Thyroid gland (tissue), 4 donors: ENCODE results near the gene MVB12B. TPM values are rescaled to one million over a fixed set of nuclear protein-coding genes. Genes with fewer than 3 reads are reported as not detected.

Source experiments
- DNase-seq, 2 donors: peaks; one replicate each; pipeline ENCODE4 v3.0.0-alpha.2; 2019
- H3K27ac ChIP-seq, 3 donors: fragments of 200-600 bp; sonication (generic); 1 replicate in 2 of 3; 2 replicates in 1 of 3; pipeline ENCODE4 v1.5.1; 2016 to 2019; ENCODE audit warnings: mild to moderate bottlenecking in 1 of 3, moderate library complexity in 1 of 3
- H3K27me3 ChIP-seq: fragments of 200-600 bp; sonication (generic); one replicate; pipeline ENCODE4 v1.5.1; 2019
- H3K36me3 ChIP-seq, 2 donors: fragments of 200-600 bp; sonication (generic); one replicate each; pipeline ENCODE4 v1.5.1; 2016 to 2019
- H3K4me1 ChIP-seq, 2 donors: fragments of 200-600 bp; sonication (generic); one replicate each; pipeline ENCODE4 v1.5.1; 2017 to 2019
- H3K4me3 ChIP-seq, 3 donors: fragments of 200-600 bp; sonication (generic); replicated peaks in 1 of 3; 1 replicate in 2 of 3; 2 replicates in 1 of 3; pipeline ENCODE4 v1.5.1; 2016; ENCODE audit warnings: mild to moderate bottlenecking in 1 of 3
- H3K9me3 ChIP-seq: fragments of 200-600 bp; sonication (generic); one replicate; pipeline ENCODE4 v1.5.1; 2017
- POLR2A ChIP-seq, 2 donors: fragments of 450-650 bp; IDR thresholded peaks; one replicate each; pipeline ENCODE4 v1.6.1; 2017; ENCODE audit warnings: antibody characterized with exemption in 2 of 2, mild to moderate bottlenecking in 2 of 2, moderate library complexity in 1 of 2
- WGBS, 2 donors: methylation state at CpG; one replicate each; pipeline ENCODE4 v1.1.5; 2017; 5-methylcytosine and 5-hydroxymethylcytosine counted together
- intact Hi-C: fragments of 100-400 bp; cut with DNase I; formaldehyde crosslinking; loops from one replicate; pipeline ENCODE4 v1.15.1; 2023
- total RNA-seq, 4 donors: library from RNA; depleted of rRNA; stranded (reverse); fragments of >200 nt; gene quantifications; one replicate each; pipeline ENCODE4 v1.2.3, GENCODE V29; 2016
- TF ChIP-seq, protein P1 (sequence below), 6 experiments: fragments of 200-600 bp in 3 of 6; fragments of 450-650 bp in 3 of 6; sonication (generic) in 3 of 6; IDR thresholded peaks; one replicate each; pipeline ENCODE4 v1.5.1; 2016 to 2019; ENCODE audit warnings: antibody characterized with exemption in 6 of 6, mild to moderate bottlenecking in 2 of 6, inconsistent platforms in 1 of 6, moderate library complexity in 1 of 6

The MVB12B gene
- total RNA-seq, 4 donors from 2014 or later, result 13.4 to 19.3 (median 15.5) TPM

DNA sequence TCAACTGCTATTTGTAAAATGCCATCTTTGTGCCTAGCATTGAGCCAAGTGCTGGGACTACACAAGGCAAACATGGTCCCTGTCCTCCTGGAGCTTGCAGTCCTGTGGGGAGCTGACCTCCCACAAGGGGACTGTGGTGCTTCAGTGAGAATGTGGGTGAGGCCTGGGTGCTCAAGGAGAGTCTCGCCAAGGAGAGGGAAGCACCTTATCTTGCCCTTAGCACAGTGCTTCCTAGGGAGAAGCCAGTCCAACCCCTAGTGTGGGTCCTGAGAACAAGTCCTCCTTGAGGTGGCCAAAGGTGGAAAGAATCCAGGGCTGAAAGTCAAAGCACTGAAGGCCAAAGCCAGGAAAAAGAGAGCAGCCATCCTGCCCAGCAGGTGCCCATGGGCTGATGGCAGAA, 31.1 kb upstream of the MVB12B start:
- no peaks in the 10 kb centered on the region for H3K36me3 ChIP-seq
- no peaks in the 10 kb centered on the region for H3K4me1 ChIP-seq
- no peak overlapping the region for H3K27ac ChIP-seq
- no peak for DNase-seq
- H3K9me3 ChIP-seq, result no peaks in the 10 kb centered on the region
- 100% methylated on average over 1 of the region's 1 CpG for WGBS, 2 donors
- intact Hi-C loops, result no loop called here
- H3K4me3 ChIP-seq, result no peak overlapping the region
- H3K27me3 ChIP-seq, result no peaks in the 10 kb centered on the region
- TF ChIP-seq, protein P1, sequence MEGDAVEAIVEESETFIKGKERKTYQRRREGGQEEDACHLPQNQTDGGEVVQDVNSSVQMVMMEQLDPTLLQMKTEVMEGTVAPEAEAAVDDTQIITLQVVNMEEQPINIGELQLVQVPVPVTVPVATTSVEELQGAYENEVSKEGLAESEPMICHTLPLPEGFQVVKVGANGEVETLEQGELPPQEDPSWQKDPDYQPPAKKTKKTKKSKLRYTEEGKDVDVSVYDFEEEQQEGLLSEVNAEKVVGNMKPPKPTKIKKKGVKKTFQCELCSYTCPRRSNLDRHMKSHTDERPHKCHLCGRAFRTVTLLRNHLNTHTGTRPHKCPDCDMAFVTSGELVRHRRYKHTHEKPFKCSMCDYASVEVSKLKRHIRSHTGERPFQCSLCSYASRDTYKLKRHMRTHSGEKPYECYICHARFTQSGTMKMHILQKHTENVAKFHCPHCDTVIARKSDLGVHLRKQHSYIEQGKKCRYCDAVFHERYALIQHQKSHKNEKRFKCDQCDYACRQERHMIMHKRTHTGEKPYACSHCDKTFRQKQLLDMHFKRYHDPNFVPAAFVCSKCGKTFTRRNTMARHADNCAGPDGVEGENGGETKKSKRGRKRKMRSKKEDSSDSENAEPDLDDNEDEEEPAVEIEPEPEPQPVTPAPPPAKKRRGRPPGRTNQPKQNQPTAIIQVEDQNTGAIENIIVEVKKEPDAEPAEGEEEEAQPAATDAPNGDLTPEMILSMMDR (IDR thresholded peaks at IDR 0.05), result no peak
- no peak for TF ChIP-seq POLR2A (IDR thresholded peaks at IDR 0.05)

DNA sequence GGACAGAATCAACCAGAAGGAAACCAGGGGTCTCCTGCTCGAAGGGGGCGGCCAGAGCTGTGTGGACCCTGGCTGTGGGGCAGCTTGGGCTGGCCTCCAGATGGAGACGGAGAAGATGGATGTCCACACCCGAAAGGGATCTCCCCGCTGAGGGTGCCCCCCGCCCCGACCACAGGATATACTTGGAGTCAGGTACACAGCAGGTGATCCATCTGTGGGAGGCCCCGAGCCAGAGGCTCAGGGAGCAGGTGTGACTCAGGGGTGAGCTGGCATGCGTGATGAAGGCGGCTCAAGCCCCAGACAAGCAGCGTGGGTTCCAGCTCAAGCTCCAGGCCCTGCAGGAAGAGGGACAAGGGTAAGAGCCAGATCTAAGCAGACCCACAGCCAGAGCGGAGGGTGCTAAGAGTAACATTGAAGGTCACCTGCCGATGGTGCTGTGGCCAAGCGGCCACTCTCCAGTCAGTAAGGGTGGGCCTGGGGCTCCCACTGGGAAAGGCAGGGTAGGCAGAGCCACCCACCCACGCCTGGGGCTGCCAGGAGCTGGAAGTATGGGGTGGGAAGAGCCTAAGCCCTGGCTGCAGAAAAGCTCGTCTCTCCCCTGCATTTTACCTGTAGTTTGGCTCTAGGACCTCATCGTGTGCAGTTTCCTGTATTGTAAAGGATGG, 30.6 kb upstream of the MVB12B start:
- DNase-seq, result no peak
- H3K4me1 ChIP-seq, result no peaks in the 10 kb centered on the region
- H3K9me3 ChIP-seq, result no peaks in the 10 kb centered on the region
- no peak for TF ChIP-seq POLR2A (IDR thresholded peaks at IDR 0.05)
- TF ChIP-seq, protein P1 (IDR thresholded peaks at IDR 0.05), result no peak
- intact Hi-C loops, result no loop called here
- no peak overlapping the region for H3K27ac ChIP-seq
- WGBS, 2 donors, result 83 to 88% methylated on average over 10 to 16 of the region's 17 CpGs
- H3K36me3 ChIP-seq, result no peaks in the 10 kb centered on the region
- H3K4me3 ChIP-seq, result no peak overlapping the region
- no peaks in the 10 kb centered on the region for H3K27me3 ChIP-seq

DNA sequence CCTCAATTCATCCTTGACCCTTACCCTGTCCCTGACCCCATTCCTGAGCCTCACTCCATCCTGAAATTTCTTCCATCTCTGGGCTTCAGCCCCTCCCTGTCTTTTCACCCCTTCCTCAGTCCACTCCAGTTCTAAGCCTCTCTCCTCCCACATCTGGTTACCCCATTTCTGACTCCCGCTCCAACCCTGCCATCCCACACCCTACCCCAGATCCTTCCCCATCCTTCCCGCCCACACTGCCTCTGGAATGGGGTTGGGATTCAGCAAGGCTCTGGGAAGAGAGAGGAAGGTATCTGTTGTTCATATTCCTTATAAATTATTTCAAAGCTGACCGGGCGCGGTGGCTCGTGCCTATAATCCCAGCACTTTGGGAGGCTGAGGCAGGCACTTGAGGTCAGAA, 29.9 kb upstream of the MVB12B start:
- DNase-seq, result no peak
- 88 to 95% methylated on average over 6 of the region's 6 CpGs for WGBS, 2 donors
- no peaks in the 10 kb centered on the region for H3K9me3 ChIP-seq
- no peaks in the 10 kb centered on the region for H3K36me3 ChIP-seq
- no peaks in the 10 kb centered on the region for H3K4me1 ChIP-seq
- H3K27ac ChIP-seq, result no peak overlapping the region
- intact Hi-C loops, result no loop called here
- TF ChIP-seq POLR2A (IDR thresholded peaks at IDR 0.05), result no peak
- TF ChIP-seq, protein P1 (IDR thresholded peaks at IDR 0.05), result no peak
- H3K27me3 ChIP-seq, result no peaks in the 10 kb centered on the region
- no peak overlapping the region for H3K4me3 ChIP-seq

DNA sequence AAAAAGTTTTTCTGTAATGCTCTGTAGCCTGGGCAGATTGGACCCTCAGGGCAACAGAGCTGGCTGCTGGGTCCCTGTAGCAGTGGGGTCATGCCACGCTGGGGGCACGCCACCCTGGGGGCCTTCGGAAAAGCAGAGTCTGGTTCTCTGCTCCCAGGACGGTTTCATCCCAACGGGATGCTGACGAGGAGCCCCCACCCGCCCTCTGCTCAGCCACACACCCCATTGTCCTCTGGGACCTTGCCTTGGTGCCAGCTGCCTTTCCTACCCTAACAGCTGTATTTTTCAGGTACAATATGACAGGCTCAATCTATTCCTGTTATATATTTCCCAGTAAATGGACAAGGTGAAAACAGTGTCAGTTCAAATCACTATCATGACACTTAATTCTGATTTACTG, 29.0 kb upstream of the MVB12B start:
- Histone ChIP-seq H3K9me3 (no peaks in the 10 kb centered on the region), H3K27me3 (no peaks in the 10 kb centered on the region), H3K4me3 (no peak overlapping the region), H3K4me1 (no peaks in the 10 kb centered on the region), H3K27ac (no peak overlapping the region), H3K36me3 (no peaks in the 10 kb centered on the region)
- 79 to 85% methylated on average over 7 of the region's 7 CpGs for WGBS, 2 donors
- no peak for DNase-seq
- TF ChIP-seq, protein P1 (IDR thresholded peaks at IDR 0.05), result no peak
- no peak for TF ChIP-seq POLR2A (IDR thresholded peaks at IDR 0.05)
- intact Hi-C loops, result no loop called here

DNA sequence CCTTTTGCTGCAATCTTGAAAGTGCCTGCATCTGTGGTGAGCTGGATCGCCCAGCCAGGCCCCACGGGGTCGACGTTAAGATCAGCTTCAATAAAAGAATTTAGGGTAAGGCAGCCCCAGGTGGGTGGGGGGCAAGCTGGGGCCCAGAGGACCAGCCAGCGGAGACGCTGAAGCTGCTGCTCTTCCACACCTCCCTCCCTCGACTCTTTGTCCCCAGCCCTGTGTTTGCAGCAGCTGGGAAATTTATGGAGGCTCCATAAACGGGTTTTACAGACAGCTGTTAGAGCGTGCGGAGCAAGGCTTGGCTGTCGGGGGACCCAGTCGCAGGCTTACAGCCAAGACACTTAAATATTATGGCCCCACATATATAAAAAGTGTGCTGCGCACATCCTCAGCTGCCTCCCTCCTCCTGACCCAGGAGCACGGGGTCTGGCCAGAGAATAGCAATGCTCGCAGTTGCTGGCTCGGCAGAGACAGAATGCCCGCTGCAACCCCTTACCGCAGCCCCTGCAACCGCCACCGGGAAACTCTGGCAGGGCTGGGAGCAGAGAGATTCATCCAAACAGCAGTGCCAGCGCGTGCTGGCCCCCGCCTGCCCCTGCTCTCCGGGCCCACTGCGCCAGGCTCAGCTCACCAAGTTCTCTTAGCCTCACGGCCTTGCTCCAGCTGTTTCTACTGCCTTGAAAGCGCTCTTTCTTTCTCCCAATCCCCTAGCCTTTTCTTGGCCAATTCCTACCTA, 28.4 kb upstream of the MVB12B start:
- intact Hi-C loops, result no loop called here
- TF ChIP-seq, protein P1 (IDR thresholded peaks at IDR 0.05), result no peak
- no peak for TF ChIP-seq POLR2A (IDR thresholded peaks at IDR 0.05)
- no peak for DNase-seq
- Histone ChIP-seq H3K27me3 (no peaks in the 10 kb centered on the region), H3K36me3 (no peaks in the 10 kb centered on the region), H3K9me3 (no peaks in the 10 kb centered on the region), H3K4me1 (no peaks in the 10 kb centered on the region), H3K4me3 (no peak overlapping the region), H3K27ac (no peak overlapping the region)
- 68 to 79% methylated on average over 19 to 25 of the region's 27 CpGs for WGBS, 2 donors
